ENCODE results near the gene ATRNL1.

DNA sequence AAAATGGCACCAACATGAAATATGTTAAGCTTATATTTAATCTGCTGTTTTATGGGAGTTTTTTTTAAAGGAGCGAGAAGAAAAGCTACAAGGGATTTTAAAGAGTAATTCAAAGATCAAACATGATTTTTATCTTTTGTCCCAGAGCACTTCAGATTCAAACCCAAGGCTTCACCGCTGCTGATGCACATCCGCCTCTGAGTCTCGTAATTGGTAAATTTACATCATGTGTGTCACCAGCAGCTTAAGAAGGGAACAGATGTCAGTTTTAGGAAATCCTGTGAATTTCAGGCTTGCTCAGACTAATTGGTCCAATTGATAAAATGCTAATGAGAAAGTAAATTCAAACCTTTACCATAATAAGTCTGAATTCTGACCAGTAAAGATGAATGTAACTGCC lies 773.5 kb downstream of the ATRNL1 start:
- TF ChIP-seq, protein P1, sequence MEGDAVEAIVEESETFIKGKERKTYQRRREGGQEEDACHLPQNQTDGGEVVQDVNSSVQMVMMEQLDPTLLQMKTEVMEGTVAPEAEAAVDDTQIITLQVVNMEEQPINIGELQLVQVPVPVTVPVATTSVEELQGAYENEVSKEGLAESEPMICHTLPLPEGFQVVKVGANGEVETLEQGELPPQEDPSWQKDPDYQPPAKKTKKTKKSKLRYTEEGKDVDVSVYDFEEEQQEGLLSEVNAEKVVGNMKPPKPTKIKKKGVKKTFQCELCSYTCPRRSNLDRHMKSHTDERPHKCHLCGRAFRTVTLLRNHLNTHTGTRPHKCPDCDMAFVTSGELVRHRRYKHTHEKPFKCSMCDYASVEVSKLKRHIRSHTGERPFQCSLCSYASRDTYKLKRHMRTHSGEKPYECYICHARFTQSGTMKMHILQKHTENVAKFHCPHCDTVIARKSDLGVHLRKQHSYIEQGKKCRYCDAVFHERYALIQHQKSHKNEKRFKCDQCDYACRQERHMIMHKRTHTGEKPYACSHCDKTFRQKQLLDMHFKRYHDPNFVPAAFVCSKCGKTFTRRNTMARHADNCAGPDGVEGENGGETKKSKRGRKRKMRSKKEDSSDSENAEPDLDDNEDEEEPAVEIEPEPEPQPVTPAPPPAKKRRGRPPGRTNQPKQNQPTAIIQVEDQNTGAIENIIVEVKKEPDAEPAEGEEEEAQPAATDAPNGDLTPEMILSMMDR (IDR thresholded peaks at IDR 0.05) = no peak
- no peak for TF ChIP-seq EZH2 (IDR thresholded peaks at IDR 0.05)
- TF ChIP-seq EZH2phosphoT487 (IDR thresholded peaks at IDR 0.05) = no peak
